Smooth muscle cell of the umbilical artery (primary cell): Measurements from ENCODE around the gene G6PD. TPM values are rescaled to one million over a fixed set of nuclear protein-coding genes. Genes with fewer than 3 reads are reported as not detected.

Source experiments
- total RNA-seq: library from RNA; depleted of rRNA; stranded (reverse); fragments of >200 nt; gene quantifications from 2 replicates; pipeline ENCODE4 v1.2.3, GENCODE V29; 2014

The G6PD gene
- total RNA-seq, result 52.6 and 106 TPM in 2 replicates

DNA sequence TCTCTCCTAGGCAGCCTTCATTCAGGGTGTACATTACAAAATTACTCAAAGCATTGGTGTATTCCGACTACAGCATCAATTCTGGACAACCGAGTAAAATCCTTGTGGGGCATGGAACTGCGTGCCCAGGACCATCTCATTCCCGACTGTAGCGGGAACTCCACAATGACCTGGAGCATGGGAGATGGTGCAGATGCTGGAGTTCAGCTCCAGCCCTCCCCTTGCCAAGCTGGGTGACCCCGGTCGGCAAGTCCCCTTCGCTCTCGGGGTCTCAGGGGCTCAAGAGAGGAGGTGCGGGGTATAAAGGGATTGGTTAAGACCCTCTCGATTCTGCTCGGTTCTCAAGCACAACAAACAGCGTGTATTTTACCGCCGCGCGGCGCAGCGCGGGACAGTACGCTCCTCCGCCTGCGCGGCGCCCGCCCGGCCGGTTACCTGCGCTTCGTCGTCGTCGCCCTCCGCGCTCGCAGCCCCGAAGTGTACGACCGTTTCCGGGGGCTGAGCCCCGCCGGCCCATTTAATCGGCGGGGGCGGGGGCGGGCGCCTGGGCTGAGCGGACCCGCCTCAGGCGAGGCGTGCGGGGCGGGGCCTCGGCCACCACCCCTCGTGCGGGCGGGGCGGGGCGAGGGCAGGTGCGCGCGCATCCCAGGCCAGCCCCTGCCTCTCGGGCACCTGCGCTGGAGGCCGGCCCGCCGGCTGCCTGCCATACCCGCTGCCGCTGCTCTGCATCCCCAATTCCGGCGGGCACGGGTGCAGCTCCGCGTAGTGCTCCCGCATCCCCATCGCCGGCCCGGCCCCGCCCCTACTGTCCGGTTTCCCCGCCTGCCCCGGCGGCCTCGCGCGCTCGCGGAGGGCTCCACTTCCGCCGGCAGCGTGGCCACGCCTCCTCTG, at the start of gene G6PD:
Gene G6PD (minus strand): TSS at position 493 of the 891 bp plus-strand sequence. CDS start 691 bp downstream, outside the sequence.

DNA sequence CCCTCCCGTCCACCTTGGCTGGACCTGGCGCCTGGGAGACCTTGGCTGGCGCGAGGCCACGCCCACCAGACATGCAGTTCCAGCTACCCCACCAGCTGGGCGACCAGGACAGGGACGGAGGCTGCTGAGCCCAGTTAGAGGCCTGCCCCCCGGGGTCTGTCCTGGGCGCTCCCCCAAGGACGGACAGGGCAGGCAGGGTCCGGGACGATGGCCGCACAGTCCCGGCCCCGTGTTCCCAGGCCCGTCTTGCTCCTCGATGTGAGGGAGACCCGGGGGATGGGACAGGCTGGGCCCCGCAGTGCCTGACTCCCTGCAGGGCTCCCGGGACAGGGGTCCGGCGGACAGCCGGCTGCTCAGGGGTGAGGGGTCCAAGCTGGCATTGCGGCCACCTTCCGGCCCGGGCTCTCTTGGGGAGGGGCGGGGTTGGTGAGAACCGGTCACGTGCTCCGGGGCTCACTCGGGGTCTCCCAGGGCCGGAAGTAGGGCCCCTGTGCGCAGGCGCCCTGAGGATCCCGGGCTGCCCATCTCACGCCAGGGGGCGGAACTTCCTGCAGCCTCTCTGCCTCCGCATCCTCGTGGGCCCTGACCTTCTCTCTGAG, 38.0 kb upstream of the G6PD start, which contains the start of gene CTAG1A:
Gene CTAG1A (plus strand): TSS at position 549 of the 599 bp plus-strand sequence. CDS start 74 bp downstream, outside the sequence.

DNA sequence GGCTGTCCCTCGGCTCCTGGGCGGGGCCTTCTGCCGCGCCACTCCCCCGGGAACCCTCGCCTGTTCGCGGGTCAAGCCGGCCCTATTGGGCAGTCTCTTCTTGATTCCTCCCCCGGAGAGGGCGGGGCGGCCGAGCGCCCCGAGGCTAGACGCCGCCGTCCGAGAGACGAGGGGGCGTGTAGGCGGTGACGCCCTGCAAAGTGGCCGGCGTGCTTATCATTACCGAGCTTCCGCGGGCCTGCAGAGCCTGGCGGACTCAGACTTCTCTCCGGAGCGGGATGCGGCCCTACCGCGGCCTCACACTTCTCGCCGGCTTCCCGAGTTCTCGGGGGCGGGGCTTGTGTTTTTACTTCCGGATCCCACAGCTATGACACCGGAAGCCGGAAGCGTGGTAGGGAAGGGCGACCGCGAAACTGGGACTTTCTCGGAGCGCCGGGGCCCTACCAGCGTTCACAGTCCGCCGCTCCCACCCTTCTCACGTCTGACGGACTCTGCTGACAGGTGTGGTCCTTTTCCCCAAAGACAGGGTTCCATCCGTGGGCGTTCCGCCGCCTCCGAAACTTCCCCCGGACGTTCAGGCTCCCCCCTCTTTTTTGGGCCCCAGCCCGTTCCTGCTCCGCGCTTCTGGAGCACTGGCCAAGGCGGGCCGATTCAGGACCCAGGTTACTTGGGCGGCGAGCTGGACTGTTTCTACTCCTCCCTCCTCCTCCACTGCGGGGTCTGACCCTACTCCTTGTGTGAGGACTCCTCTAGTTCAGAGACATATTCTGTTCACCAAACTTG, 790 bp upstream of the G6PD start, which contains the start of gene IKBKG:
Gene IKBKG (plus strand): TSS at position 376 of the 783 bp plus-strand sequence. CDS start 4,383 bp downstream, outside the sequence.

DNA sequence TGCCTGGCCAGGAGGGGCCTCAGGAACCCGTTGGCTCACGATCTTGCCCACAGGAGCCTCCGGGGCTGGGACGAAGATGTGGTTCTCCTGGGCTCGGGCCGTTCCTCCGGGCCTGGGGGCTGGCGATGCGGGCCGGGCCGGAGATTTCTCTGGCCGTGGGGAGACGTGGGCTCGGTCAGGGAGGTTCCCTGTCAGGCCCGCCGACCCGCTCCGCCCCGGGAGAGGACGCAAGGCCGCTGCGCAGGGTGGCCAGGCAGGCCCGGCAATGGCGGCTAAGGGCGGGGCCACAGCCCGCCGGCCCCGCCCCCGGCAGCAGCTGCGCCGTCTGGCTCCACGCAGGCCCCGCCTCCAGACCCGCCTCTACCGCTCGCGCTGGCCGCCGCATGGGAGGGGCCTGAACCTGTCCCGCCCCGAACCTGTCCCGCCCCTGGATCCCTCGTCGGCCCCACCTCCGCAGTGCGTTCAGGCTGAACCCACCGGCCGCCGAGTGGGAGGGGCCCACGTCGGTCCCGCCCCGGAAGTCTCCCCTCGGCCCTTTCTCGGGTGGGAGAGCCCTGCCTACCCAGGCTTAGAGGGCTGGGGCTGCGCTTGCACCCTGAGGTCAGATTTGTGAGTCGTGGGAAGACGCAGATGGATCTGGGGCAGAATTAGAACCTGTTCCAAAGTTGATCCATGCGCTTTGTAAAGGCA, 30.5 kb downstream of the G6PD start, which contains the start of gene FAM3A:
Gene FAM3A (minus strand): TSS at position 267 of the 690 bp plus-strand sequence. CDS start 460 bp downstream, outside the sequence.

GRCh38 chrX:154490414-154491083, 56.1 kb downstream of the G6PD start, which contains the start of gene SLC10A3:
Gene SLC10A3 (minus strand): TSS chrX:154490629. CDS start chrX:154488940, 1,689 bp downstream.

GRCh38 chrX:154486396-154487207, 60.0 kb downstream of the G6PD start, which contains the start of gene UBL4A:
Gene UBL4A (minus strand): TSS chrX:154486615. CDS start chrX:154486584, 31 bp downstream.

Other genes with a start within 250 kb of the G6PD start
- 3,018 and 4,172 TPM in 2 replicates for gene FLNA, start 172.2 kb downstream of the G6PD start, total RNA-seq
- gene EMD, start 167.6 kb downstream of the G6PD start, total RNA-seq, result 19.0 and 21.5 TPM in 2 replicates
- 3,679 and 4,783 TPM in 2 replicates for gene RPL10, start 148.5 kb downstream of the G6PD start, total RNA-seq
- gene DNASE1L1, start 137.6 kb downstream of the G6PD start, total RNA-seq, result 116 and 119 TPM in 2 replicates
- 14.8 and 15.2 TPM in 2 replicates for gene TAFAZZIN, start 135.3 kb downstream of the G6PD start, total RNA-seq
- gene ATP6AP1, start 118.2 kb downstream of the G6PD start, total RNA-seq, result 125 and 186 TPM in 2 replicates
- 102 and 174 TPM in 2 replicates for gene GDI1, start 109.7 kb downstream of the G6PD start, total RNA-seq
- gene FAM50A, start 102.7 kb downstream of the G6PD start, total RNA-seq, result 73.1 and 81.4 TPM in 2 replicates
- gene PLXNA3, start 88.6 kb downstream of the G6PD start, total RNA-seq, result 29.4 and 65.7 TPM in 2 replicates
- gene LAGE3, start 67.6 kb downstream of the G6PD start, total RNA-seq, result 12.9 and 44.5 TPM in 2 replicates
- gene UBL4A, start 60.2 kb downstream of the G6PD start, total RNA-seq, result 55.2 and 63.8 TPM in 2 replicates
- 29.1 and 54.4 TPM in 2 replicates for gene SLC10A3, start 56.2 kb downstream of the G6PD start, total RNA-seq
- 34.4 and 35.0 TPM in 2 replicates for gene FAM3A, start 30.6 kb downstream of the G6PD start, total RNA-seq
- gene IKBKG, start 774 bp upstream of the G6PD start, total RNA-seq, result 13.7 TPM in 2 replicates
- gene CTAG1A, start 38.3 kb upstream of the G6PD start, total RNA-seq, result not detected in 2 replicates
- not detected in 2 replicates for gene CTAG1B, start 72.4 kb upstream of the G6PD start, total RNA-seq
- 0.65 and 3.3 TPM in 2 replicates for gene CTAG2, start 106.7 kb upstream of the G6PD start, total RNA-seq
- gene GAB3, start 204.2 kb upstream of the G6PD start, total RNA-seq, result 2.4 and 3.5 TPM in 2 replicates
- gene DKC1, start 216.0 kb upstream of the G6PD start, total RNA-seq, result 36.2 and 53.6 TPM in 2 replicates